Measurements from ENCODE around the gene FARP2.
A peak's percentile ranks its signal among the peaks of the same experiment; 100 is the strongest.
"Not testable (repeated sequence)": the region's sequence is repeated elsewhere in the genome, so short reads cannot be mapped to it uniquely, and the experiment has no call there.

The FARP2 gene

DNA sequence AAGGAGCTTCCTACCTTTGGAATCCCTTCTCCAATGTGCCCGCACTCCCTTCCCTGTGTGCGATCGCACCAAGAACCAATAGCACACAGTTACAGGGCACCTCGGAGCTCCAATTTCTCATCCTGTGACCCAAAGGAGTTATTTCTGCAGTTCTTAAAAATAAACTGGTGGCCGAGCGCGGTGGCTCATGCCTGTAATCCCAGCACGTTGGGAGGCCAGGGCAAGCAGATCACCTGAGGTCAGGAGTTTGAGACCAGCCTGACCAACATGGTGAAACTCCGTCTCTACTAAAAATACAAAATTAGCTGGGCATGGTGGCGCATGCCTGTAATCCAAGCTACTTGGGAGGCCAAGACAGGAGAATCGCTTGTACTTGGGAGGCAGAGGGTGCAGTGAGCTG is 150.2 kb downstream of the FARP2 start:
- H3K9ac ChIP-seq (ENCODE audit: low read depth, low read length); H3K9me3 ChIP-seq (ENCODE audit: control insufficient read depth, insufficient read depth, low read length); H3K36me3 ChIP-seq (ENCODE audit: insufficient read depth, low read length); H3K4me1 ChIP-seq (ENCODE audit: insufficient read depth, low read length): not testable (repeated sequence)

DNA sequence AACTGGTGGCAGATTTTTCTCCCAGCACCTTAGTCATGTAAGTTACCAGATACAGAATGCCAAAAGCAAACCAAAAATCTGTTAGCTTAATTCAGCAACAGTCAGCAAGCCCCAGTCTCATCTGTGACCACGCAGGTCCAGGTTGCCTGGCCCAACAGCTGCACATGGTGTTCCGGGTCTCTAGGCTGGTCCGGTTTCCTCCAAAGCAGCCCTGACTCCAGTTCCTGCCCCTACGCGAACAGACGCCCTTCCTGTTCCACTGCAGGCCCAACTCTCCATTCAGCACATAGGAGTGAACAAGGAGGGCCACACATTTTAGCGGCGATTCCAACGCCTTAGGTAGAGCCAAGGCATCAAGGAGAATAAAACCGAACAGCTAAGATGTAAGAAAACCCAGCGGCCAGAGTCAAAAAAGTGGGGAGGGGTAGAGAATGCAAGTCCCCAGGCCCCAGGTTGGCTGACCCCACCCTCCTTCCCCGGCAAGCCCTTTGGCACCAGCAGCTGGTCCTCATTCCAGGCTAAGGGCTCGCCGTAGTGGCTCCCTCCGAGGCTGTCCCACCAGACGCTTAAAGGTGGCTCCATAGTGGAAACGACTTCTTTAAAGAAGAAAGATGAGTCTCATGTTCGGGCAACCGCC is 150.8 kb downstream of the FARP2 start:
- H3K36me3 ChIP-seq (ENCODE audit: insufficient read depth, low read length): peaks cover 7% of the 10 kb centered on the region
- no peaks in the 10 kb centered on the region; the same call in 1 of the 2 replicates for H3K4me1 ChIP-seq (ENCODE audit: insufficient read depth, low read length)
- H3K9ac ChIP-seq (ENCODE audit: low read depth, low read length): peak overlapping the region; percentile 69
- H3K9me3 ChIP-seq (ENCODE audit: control insufficient read depth, insufficient read depth, low read length): no peaks in the 10 kb centered on the region

DNA sequence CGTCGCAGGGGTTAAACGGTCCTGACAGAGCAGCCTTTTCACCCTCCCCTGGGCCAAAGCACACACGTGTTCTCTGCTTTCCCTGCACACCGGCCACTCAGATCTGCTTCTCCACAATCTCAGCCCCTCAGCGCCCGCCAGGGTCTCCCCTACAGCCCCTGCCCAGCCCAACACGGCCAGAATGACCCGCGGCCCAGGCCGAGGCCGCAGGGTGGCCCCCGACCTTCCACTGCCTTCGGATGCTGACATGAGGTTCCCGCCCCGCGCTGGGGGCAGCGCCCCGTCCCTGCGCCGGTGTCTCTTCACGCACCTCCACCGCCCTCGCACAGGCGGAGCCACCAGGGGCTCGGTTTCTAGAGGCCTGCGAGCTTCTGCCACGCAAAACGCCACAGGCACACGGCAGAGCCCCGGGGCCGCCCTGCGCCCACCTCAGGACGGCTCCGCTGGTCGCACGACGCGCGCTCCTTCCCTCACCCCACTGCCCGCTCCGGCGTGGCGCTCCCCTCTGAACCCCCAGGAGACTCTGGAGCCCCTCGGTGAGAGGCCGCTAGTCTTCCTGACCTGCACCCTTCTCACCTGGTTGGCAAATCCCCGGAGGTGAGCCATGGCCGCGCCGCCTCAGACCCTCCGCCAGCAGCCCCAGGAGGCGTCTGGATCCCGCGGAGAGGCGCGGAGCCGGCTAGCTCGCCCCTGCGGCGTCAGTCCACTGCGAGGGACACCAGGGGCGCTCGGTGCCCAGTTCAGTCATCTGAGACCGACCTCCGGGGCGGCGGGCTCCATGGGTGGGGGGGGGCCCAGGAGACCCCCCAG is 151.6 kb downstream of the FARP2 start:
- Histone ChIP-seq H3K9ac (ENCODE audit: low read depth, low read length) (peak overlapping the region; percentile 69), H3K4me1 (ENCODE audit: insufficient read depth, low read length) (no peaks in the 10 kb centered on the region; the same call in 1 of the 2 replicates), H3K9me3 (ENCODE audit: control insufficient read depth, insufficient read depth, low read length) (no peaks in the 10 kb centered on the region), H3K36me3 (ENCODE audit: insufficient read depth, low read length) (peaks cover 7% of the 10 kb centered on the region)

DNA sequence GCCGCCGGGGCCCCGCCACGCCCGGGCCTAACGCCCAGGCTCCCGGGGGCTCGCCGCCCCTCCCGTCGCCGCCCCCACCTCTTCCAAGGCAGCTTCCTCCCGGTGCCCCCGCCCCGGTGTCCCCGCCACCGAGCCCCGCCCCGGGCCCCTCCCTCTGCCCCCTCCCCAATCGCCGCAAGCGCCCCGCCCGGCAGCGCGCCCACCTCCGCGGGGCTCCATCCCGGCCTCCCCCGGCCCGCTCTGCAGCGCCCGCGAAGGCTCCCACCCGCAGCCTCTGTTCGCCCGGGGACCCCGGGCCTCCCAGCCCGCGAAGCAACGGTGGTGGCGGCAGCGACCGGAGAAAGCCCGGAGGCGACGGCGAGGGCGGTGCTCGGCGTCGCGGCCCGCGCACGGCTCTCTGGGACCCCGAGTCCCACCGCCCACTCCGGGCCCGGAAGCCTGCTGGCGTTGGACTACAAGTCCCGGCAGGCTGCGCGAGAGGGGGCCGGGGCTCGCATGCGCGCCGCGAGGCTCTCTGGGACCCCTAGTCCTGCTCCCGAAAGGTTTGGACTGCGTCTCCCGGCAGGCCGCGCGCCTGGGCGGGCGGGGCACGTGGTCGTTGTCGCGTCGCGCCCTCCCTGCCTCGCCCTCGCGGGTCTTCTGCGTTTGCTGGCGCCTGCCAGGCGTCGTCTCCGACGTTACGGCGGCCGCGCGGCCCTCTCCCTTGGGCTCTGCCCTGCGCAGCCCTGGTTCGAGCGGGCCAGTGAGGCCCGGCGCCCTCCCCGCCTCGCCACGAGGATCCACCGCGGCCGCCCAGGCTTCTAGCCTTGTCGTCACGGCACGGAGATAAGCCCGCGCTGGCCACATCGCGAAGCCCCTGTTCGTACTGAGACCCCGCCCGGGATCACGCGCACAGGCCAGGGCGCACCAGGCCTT is 152.4 kb downstream of the FARP2 start, which contains the start of gene STK25:
STK25 (minus strand) TSS at position 345 of the 915 bp plus-strand sequence. CDS start 549 bp downstream, outside the sequence.
- no peaks in the 10 kb centered on the region; the same call in 1 of the 2 replicates for H3K4me1 ChIP-seq (ENCODE audit: insufficient read depth, low read length)
- H3K9me3 ChIP-seq (ENCODE audit: control insufficient read depth, insufficient read depth, low read length): no peaks in the 10 kb centered on the region
- H3K36me3 ChIP-seq (ENCODE audit: insufficient read depth, low read length): peaks cover 7% of the 10 kb centered on the region
- peak within 1 kb of the TSS; percentile 69 for H3K9ac ChIP-seq (ENCODE audit: low read depth, low read length)

DNA sequence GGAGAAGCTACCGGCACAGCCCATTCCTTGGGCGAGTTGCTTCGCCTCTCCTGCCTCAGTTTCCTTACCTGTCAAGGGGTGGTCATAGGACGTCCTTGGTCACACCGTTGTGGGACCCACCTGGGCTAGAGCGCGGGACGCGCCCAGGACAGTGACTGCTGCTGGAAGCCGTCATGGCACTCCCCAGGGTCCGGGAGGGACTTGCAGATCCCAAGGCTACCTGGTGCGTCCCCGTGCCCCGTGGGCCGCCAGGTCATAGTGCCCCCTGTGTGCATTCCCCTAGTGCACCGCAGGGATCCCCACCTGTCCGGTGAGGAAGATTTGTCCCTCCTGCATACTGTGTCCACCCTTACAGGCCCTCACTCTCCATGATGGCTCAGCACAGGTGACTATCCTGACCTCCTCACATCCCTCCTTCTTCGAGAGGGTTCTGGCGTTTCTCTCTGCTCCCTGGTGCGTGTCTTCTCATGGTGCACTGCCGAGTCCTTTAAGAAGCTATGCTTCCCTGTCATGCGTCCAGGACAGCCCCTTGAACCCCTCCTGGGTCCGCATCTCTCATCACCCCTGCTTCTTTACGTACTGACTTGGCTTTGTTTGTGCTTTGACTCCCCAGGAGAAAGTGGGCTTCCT is 153.2 kb downstream of the FARP2 start:
- Histone ChIP-seq H3K9me3 (ENCODE audit: control insufficient read depth, insufficient read depth, low read length) (no peaks in the 10 kb centered on the region), H3K36me3 (ENCODE audit: insufficient read depth, low read length) (peaks cover 7% of the 10 kb centered on the region; the same call in 1 of the 2 replicates), H3K9ac (ENCODE audit: low read depth, low read length) (peak overlapping the region; percentile 69), H3K4me1 (ENCODE audit: insufficient read depth, low read length) (no peaks in the 10 kb centered on the region; the same call in 1 of the 2 replicates)

DNA sequence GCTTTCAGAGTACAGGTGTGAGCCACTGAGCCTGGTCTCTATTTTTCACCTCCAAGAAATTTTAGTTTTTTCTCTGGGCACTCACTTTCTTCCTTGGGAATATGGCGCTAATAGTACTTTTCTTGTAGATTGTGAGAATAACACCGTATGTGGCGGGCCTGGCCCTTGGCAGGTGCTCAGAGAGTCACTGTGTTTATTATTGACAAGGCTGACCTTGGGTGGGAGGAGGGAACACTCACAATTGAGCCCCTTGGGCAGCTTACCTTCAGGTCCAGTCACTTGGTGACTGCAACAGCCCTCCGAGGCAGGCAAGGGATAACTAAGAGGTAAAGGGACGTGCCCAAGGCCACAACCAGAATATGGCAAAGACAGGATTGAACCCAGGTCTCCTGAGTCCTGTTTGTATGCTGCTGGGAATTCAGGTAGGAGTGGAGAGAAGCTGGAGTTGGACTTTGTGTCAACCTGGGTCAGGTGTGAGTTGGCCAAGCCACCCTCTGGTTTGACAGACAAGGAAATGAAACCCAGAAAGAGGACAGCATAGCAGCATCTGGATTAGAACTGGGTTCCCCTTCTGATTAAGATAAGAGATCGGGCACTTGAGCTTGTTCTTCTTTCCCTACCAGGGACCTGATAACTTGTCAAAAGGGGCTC is 155.1 kb downstream of the FARP2 start:
- Histone ChIP-seq H3K9ac (ENCODE audit: low read depth, low read length) (no peak overlapping the region), H3K36me3 (ENCODE audit: insufficient read depth, low read length) (peaks cover 7% of the 10 kb centered on the region; the same call in 1 of the 2 replicates), H3K4me1 (ENCODE audit: insufficient read depth, low read length) (no peaks in the 10 kb centered on the region; the same call in 1 of the 2 replicates), H3K9me3 (ENCODE audit: control insufficient read depth, insufficient read depth, low read length) (no peaks in the 10 kb centered on the region)

DNA sequence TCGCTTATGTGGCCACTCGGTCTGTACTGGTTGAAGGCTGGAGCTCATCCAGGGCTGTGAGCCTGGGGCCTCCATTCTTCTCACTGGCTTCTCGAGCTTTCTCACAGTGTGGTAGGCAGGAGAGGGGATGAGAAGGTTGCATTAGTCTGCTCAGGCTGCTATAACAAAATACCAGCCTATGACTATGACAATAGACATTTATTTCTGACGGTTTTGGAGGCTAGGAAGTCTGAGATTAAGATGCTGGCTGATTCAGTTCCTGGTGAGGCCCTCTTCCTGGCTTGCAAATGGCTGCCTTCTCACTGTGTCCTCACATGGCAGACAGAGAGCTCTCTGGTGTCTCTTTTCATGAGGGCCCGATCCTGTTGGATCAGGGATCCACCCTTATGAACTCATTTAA is 158.5 kb downstream of the FARP2 start:
- Histone ChIP-seq H3K36me3 (ENCODE audit: insufficient read depth, low read length) (peaks cover 7% of the 10 kb centered on the region; the same call in 1 of the 2 replicates), H3K9me3 (ENCODE audit: control insufficient read depth, insufficient read depth, low read length) (no peaks in the 10 kb centered on the region), H3K4me1 (ENCODE audit: insufficient read depth, low read length) (no peaks in the 10 kb centered on the region), H3K9ac (ENCODE audit: low read depth, low read length) (no peak overlapping the region)

DNA sequence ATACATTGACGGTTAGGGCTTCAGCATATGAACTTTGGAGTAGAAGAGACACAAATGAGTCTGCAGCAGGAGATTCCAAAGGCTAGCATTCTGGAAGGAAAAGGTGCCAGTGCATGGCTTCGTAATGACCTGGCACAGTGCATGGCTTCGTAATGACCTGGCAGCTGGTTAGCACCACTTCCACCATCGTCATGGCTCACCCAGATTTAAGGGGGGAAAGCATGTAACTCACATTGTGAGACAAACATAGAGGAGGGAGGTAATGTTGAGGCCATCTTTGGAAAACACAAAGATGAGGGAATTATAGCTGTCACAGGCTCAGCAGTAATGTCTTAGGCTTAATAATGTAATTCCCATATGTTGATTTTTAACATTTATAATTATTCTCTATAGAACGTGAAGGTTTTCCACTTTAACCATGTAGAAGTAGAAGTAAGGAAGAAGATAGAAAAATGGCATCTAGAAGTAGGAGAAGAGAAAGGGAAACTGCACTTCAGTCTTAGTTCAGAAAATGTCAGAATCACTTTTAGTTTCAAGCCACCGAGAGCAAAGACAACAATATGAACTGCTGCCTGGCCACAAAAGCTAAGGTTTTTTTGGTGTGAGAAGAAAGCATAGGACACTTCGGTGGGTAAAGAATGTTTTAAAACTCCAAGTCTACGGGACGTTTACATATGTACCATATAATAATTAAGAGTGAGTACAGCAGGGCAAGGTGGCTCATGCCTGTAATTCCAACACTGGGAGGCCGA is 159.1 kb downstream of the FARP2 start:
- H3K9me3 ChIP-seq (ENCODE audit: control insufficient read depth, insufficient read depth, low read length): no peaks in the 10 kb centered on the region
- no peaks in the 10 kb centered on the region for H3K4me1 ChIP-seq (ENCODE audit: insufficient read depth, low read length)
- H3K36me3 ChIP-seq (ENCODE audit: insufficient read depth, low read length): peaks cover 7% of the 10 kb centered on the region; the same call in 1 of the 2 replicates
- no peak overlapping the region for H3K9ac ChIP-seq (ENCODE audit: low read depth, low read length)

DNA sequence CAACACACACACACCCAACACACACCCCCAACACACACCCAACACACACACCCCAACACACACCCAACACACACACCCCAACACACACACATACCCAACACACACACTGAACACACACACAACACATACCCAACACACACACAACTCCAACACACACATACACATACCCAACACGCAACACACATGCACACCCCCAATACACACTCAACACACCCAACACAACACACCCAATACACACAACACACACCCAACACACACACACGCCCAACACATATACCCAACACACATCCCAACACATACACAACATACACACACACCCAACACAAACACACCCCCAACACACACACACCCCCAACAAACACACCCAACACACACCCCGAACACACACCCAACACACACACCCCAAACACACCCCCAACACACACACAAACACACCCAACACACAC is 160.5 kb downstream of the FARP2 start:
- no peak overlapping the region for H3K9ac ChIP-seq (ENCODE audit: low read depth, low read length)
- no peaks in the 10 kb centered on the region for H3K9me3 ChIP-seq (ENCODE audit: control insufficient read depth, insufficient read depth, low read length)
- no peaks in the 10 kb centered on the region for H3K36me3 ChIP-seq (ENCODE audit: insufficient read depth, low read length)
- H3K4me1 ChIP-seq (ENCODE audit: insufficient read depth, low read length): no peaks in the 10 kb centered on the region

DNA sequence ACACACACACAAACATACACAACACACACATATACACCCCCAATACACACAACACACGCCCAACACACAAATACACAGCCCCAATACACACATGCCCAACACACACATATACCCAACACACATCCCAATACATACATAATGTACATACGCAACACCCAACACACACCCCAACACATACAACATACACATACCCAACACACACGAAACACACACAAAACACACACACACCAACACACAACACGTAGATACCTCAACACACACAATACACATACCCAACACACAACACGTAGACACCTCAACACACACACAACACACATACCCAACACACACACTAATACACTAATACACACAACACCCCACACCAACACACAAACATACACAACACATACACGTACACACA is 161.2 kb downstream of the FARP2 start:
- Histone ChIP-seq H3K9me3 (ENCODE audit: control insufficient read depth, insufficient read depth, low read length) (no peaks in the 10 kb centered on the region), H3K4me1 (ENCODE audit: insufficient read depth, low read length) (no peaks in the 10 kb centered on the region), H3K36me3 (ENCODE audit: insufficient read depth, low read length) (no peaks in the 10 kb centered on the region), H3K9ac (ENCODE audit: low read depth, low read length) (no peak overlapping the region)

DNA sequence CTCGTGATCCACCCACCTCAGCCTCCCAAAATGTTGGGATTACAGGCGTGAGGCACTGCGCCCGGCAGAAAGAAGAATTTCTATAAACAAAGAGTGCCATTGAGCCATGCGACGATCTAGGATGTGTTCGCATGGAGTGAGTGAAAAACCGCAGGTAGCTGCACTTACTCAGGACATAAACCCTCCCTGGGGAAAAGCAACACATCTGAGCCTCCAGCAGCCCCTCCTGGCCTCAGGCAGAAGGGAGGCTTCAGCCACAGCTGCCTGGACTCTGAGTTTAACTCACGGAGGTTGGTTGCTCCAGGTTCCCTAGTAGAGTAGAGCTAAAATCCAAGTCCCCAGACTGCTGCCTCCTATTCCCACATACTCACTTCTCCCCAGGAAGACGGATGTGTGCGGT is 163.6 kb downstream of the FARP2 start:
- Histone ChIP-seq H3K9ac (ENCODE audit: low read depth, low read length) (no peak overlapping the region), H3K36me3 (ENCODE audit: insufficient read depth, low read length) (no peaks in the 10 kb centered on the region), H3K9me3 (ENCODE audit: control insufficient read depth, insufficient read depth, low read length) (no peaks in the 10 kb centered on the region; the same call in none of the 2 replicates), H3K4me1 (ENCODE audit: insufficient read depth, low read length) (no peaks in the 10 kb centered on the region)

DNA sequence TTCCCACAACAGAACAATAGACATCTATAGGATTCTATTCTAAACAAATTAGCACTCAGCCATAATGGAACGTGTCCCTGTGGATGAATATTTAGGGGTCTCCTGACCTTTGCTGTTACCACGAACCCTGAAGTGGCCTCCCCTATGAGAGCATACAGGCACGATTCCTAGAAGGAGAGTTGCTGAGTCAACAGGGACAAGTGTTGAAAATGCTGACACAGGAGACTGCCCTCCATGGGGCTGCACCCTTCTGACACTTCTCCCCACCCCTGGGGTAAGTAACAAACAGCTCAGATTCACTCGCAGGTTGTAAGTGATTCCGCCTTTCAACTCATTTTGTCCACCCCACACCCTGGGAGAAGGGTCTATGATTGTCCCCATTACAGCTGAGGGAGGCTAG is 166.4 kb downstream of the FARP2 start:
- Histone ChIP-seq H3K9me3 (ENCODE audit: control insufficient read depth, insufficient read depth, low read length) (no peaks in the 10 kb centered on the region; the same call in none of the 2 replicates), H3K36me3 (ENCODE audit: insufficient read depth, low read length) (no peaks in the 10 kb centered on the region), H3K4me1 (ENCODE audit: insufficient read depth, low read length) (no peaks in the 10 kb centered on the region), H3K9ac (ENCODE audit: low read depth, low read length) (no peak overlapping the region)

Measured in ES-I3 (cell line).